Endodermal cell (in vitro differentiated cells): ENCODE measurements around the gene TRAP1. TPM values are rescaled to one million over a fixed set of nuclear protein-coding genes. Genes with fewer than 3 reads are reported as not detected.
A peak's percentile ranks its signal among the peaks of the same experiment; 100 is the strongest.

Source experiments
- DNase-seq: peaks from one replicate; pipeline ENCODE4 v3.0.0-alpha.2; 2017
- H3K27ac ChIP-seq: 2 replicates; pipeline ENCODE4 v1.5.1; 2013; ENCODE audit warnings: mild to moderate bottlenecking, low read depth, low read length, moderate library complexity
- H3K27me3 ChIP-seq: 2 replicates; pipeline ENCODE4 v1.6.1; 2013; ENCODE audit warnings: mild to moderate bottlenecking, low read length, moderate library complexity; ENCODE audit not compliant: insufficient read depth, control insufficient read depth, poor library complexity, severe bottlenecking
- H3K36me3 ChIP-seq: 2 replicates; pipeline ENCODE4 v1.7.0; 2013; ENCODE audit warnings: mild to moderate bottlenecking, low read length, moderate library complexity; ENCODE audit not compliant: control insufficient read depth, insufficient read depth
- H3K4me1 ChIP-seq: one replicate; pipeline ENCODE4 v1.7.0; 2013; ENCODE audit warnings: low read length; ENCODE audit not compliant: control insufficient read depth, insufficient read depth
- H3K4me3 ChIP-seq: 2 replicates; pipeline ENCODE4 v1.5.1; 2013; ENCODE audit warnings: mild to moderate bottlenecking, low read length, moderate library complexity
- H3K9ac ChIP-seq: 2 replicates; pipeline ENCODE4 v1.6.1; 2013; ENCODE audit warnings: mild to moderate bottlenecking, low read length, moderate library complexity; ENCODE audit not compliant: poor library complexity, severe bottlenecking; ENCODE audit errors: extremely low read depth
- H3K9me3 ChIP-seq: 2 replicates; pipeline ENCODE4 v1.6.1; 2013; ENCODE audit warnings: mild to moderate bottlenecking, low read length, moderate library complexity; ENCODE audit not compliant: control insufficient read depth
- H3K27ac Mint-ChIP-seq: 2 replicates; pipeline ENCODE4 v1.8.0; 2020; ENCODE audit warnings: mixed read lengths
- H3K27me3 Mint-ChIP-seq: 2 replicates; pipeline ENCODE4 v1.8.0; 2021; ENCODE audit warnings: mild to moderate bottlenecking, mixed read lengths; ENCODE audit not compliant: insufficient read depth
- H3K36me3 Mint-ChIP-seq: 2 replicates; pipeline ENCODE4 v1.8.0; 2020; ENCODE audit warnings: low read depth, mixed read lengths
- H3K4me1 Mint-ChIP-seq: 2 replicates; pipeline ENCODE4 v1.8.0; 2020; ENCODE audit warnings: mixed read lengths
- H3K4me3 Mint-ChIP-seq: 2 replicates; pipeline ENCODE4 v1.8.0; 2020; ENCODE audit warnings: mild to moderate bottlenecking, moderate library complexity, mixed read lengths
- H3K9me3 Mint-ChIP-seq: 2 replicates; pipeline ENCODE4 v1.8.0; 2020; ENCODE audit warnings: mild to moderate bottlenecking, mixed read lengths
- CTCF ChIP-seq: fragments of 200-600 bp; sonication (generic); conservative IDR thresholded peaks from 2 replicates; pipeline ENCODE4 v1.5.0; 2021; ENCODE audit warnings: antibody characterized with exemption, mild to moderate bottlenecking
- WGBS, 2 experiments: methylation state at CpG; one replicate each; pipeline versions ENCODE4 v1.1.5 to v1.1.7; 2013; ENCODE audit warnings: missing lambda C conversion rate in 2 of 2, mixed read lengths in 1 of 2; ENCODE audit not compliant: insufficient coverage in 1 of 2, insufficient read length in 1 of 2; 5-methylcytosine and 5-hydroxymethylcytosine counted together
- total RNA-seq, 2 donors: library from RNA; stranded (reverse); fragmentation: NEBNext Ultra II Directional in 1 of 2; extraction: Animal tissue kit (Norgen Biotek cat#: 25700) in 1 of 2; gene quantifications; 2 replicates in 1 of 2; 3 replicates in 1 of 2; pipeline ENCODE4 v1.2.1, GENCODE V29; 2021

TRAP1 gene
- total RNA-seq, 2 donors from 2014 or later = 144 to 156 TPM

- Mint-ChIP-seq H3K36me3 (peaks cover 58% of the 10 kb centered on the region), H3K4me3 (no peak overlapping the region), H3K27me3 (no peaks in the 10 kb centered on the region), H3K9me3 (no peaks in the 10 kb centered on the region), H3K27ac (no peak overlapping the region), H3K4me1 (peaks cover 4% of the 10 kb centered on the region)
- 98 to 99% methylated on average over 5 to 9 of the region's 9 CpGs for WGBS, 2 experiments
- H3K36me3 ChIP-seq = peaks cover 56% of the 10 kb centered on the region
- no peak overlapping the region for H3K27ac ChIP-seq
- H3K4me3 ChIP-seq = no peak overlapping the region
- H3K9me3 ChIP-seq = no peaks in the 10 kb centered on the region
- H3K4me1 ChIP-seq = peaks cover 3% of the 10 kb centered on the region
- no peak overlapping the region for H3K9ac ChIP-seq
- DNase-seq = no peak
- no peak for TF ChIP-seq CTCF
- no peaks in the 10 kb centered on the region for H3K27me3 ChIP-seq
These were observed 29.5 kb downstream of the TRAP1 start for GRCh38 chr16:3687792-3688191.

GRCh38 chr16:3687021-3687420, 30.3 kb downstream of the TRAP1 start:
- Histone ChIP-seq H3K27ac (no peak overlapping the region), H3K4me1 (peaks cover 3% of the 10 kb centered on the region), H3K4me3 (no peak overlapping the region), H3K9ac (no peak overlapping the region), H3K9me3 (no peaks in the 10 kb centered on the region), H3K27me3 (no peaks in the 10 kb centered on the region), H3K36me3 (peaks cover 59% of the 10 kb centered on the region)
- Mint-ChIP-seq H3K4me3 (no peak overlapping the region), H3K36me3 (peaks cover 64% of the 10 kb centered on the region), H3K9me3 (no peaks in the 10 kb centered on the region), H3K27me3 (no peaks in the 10 kb centered on the region), H3K27ac (peak overlapping the region; percentile 37), H3K4me1 (peaks cover 4% of the 10 kb centered on the region)
- no peak for DNase-seq
- WGBS, 2 experiments = 92 to 97% methylated on average over 4 to 7 of the region's 7 CpGs
- TF ChIP-seq CTCF = no peak

GRCh38 chr16:3681206-3681605, 36.1 kb downstream of the TRAP1 start:
- H3K36me3 Mint-ChIP-seq = peaks cover 67% of the 10 kb centered on the region
- Histone ChIP-seq H3K27me3 (no peaks in the 10 kb centered on the region), H3K9me3 (no peaks in the 10 kb centered on the region), H3K4me3 (no peak overlapping the region), H3K36me3 (peaks cover 46% of the 10 kb centered on the region), H3K9ac (no peak overlapping the region), H3K4me1 (no peaks in the 10 kb centered on the region), H3K27ac (no peak overlapping the region)
- TF ChIP-seq CTCF = no peak
- no peak overlapping the region for H3K27ac Mint-ChIP-seq
- no peaks in the 10 kb centered on the region for H3K9me3 Mint-ChIP-seq
- H3K27me3 Mint-ChIP-seq = no peaks in the 10 kb centered on the region
- H3K4me1 Mint-ChIP-seq = no peaks in the 10 kb centered on the region
- 91 to 100% methylated on average over 1 to 3 of the region's 3 CpGs for whole genome bisulfite sequencing, 2 experiments
- no peak for DNase-seq
- H3K4me3 Mint-ChIP-seq = no peak overlapping the region
